Neural cell (in vitro differentiated cells): ENCODE data around the gene TEKT3. TPM values are rescaled to one million over a fixed set of nuclear protein-coding genes. Genes with fewer than 3 reads are reported as not detected.

Experiments
- polyA plus RNA-seq: library from polyadenylated mRNA; depleted of rRNA; stranded (reverse); fragments of >200 nt; gene quantifications from 2 replicates; pipeline ENCODE4 v1.2.3, GENCODE V29; 2014
- small RNA-seq, 3 experiments: library from RNA; depleted of rRNA; stranded (forward); fragments of <200 nt; gene quantifications; one replicate each; pipeline ENCODE3, GENCODE V24; 2012

TEKT3 gene
- polyA plus RNA-seq, 1 donor from 2014 or later, result 3.1 TPM

Small RNA genes lying within 50 kb of the gene (small RNA-seq; reads per million reads assigned to genes)
- 0 reads per million in 3 experiments for gene RNU6-799P

Other genes with a start within 250 kb of the TEKT3 start
- gene PMP22, start 76.3 kb downstream of the TEKT3 start, polyA plus RNA-seq, result not detected in 2 replicates
- 22.5 and 26.9 TPM in 2 replicates for gene CDRT4, start 126.0 kb upstream of the TEKT3 start, polyA plus RNA-seq
- gene TVP23C, start 221.9 kb upstream of the TEKT3 start, polyA plus RNA-seq, result 8.9 and 10.9 TPM in 2 replicates